ENCODE data around the gene BRMS1L. TPM values are rescaled to one million over a fixed set of nuclear protein-coding genes. Genes with fewer than 3 reads are reported as not detected.

BRMS1L gene
- total and polyA plus RNA-seq, 9 of the 15 experiments (the other 6 are each of a cell fraction or from before 2014, with no cell fraction given): 1.2 to 4.7 (median 3.3) TPM

DNA sequence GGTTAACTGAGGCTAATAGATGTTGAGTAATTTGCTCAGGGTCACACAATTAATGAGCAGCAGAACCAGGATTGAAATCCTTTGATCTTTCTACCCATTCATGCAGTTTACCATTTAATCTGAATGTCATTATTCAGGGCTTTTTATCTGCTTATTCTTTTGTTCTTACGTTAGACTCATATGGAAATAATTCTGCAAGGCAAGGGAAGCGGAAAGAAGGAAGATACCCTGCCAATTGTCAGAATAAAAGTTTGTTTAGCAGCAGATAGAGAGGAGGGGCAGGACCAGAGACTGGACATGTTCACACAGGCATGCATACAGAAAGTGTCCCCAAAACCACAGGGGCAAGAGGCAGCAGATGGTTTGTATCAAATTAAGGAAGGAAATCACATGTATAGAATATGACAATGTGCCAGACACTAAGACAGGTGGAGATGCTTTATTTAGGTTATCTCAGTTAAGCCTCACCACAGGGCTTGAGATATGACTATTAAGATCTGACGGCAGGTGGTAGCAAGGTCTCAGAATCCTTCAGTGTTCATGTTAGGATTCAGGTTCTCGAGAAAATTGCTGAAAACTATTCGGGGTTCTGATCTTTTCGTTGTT is 29.8 kb downstream of the BRMS1L start:
- H3K4me2 ChIP-seq (ENCODE audit: insufficient read depth, low read length): no peak overlapping the region
- ChIA-PET POLR2A (no interaction called here), CTCF (ENCODE audit: low intra/inter-chr PET ratio) (no interaction called here)
- no peaks in the 10 kb centered on the region for H3K79me2 ChIP-seq (ENCODE audit: control insufficient read depth, insufficient read depth, low read length)
- no peaks in the 10 kb centered on the region for H3K9me1 ChIP-seq (ENCODE audit: control insufficient read depth, insufficient read depth, low read length)
- ATAC-seq: no peak
- no peak overlapping the region for H3K9ac ChIP-seq (ENCODE audit: insufficient read depth in 1 of 2, low read depth in 2 of 2, low read length in 2 of 2)
- no peak overlapping the region for H2AFZ ChIP-seq (ENCODE audit: low read depth, low read length)
- FAIRE-seq: no peak
- H3K9me3 ChIP-seq (replicated peaks; ENCODE audit: control insufficient read depth, insufficient read depth, low read depth, low read length): no peaks in the 10 kb centered on the region
- no TSS peak for BruUV-seq (replicated peaks)
- H3K27me3 ChIP-seq (ENCODE audit: control insufficient read depth in 2 of 2, insufficient read depth in 2 of 2, low read length in 2 of 2): no peaks in the 10 kb centered on the region
- peaks cover 0 to 6% of the 10 kb centered on the region in 2 experiments; a peak in 2 of 5 replicates for H3K4me1 ChIP-seq (replicated peaks in 1 of 2; ENCODE audit: control insufficient read depth in 2 of 2, insufficient read depth in 2 of 2, low read length in 2 of 2)
- no peak overlapping the region for H3K4me3 ChIP-seq
- no peak for DNase-seq (ENCODE audit: extremely low read depth in 1 of 4, low spot score in 3 of 4)
- intact Hi-C loops (cut with micrococcal nuclease): no loop called here
- H3K27ac ChIP-seq (ENCODE audit: extremely low read depth, low read depth, low read length): no peak overlapping the region
- no peaks in the 10 kb centered on the region for H3K36me3 ChIP-seq (ENCODE audit: control insufficient read depth, insufficient read depth, low read length)
- H4K20me1 ChIP-seq (replicated peaks; ENCODE audit: control insufficient read depth, insufficient read depth, low read length): no peaks in the 10 kb centered on the region
- TF ChIP-seq NFIX (CRISPR knock-in tag; IDR thresholded peaks at IDR 0.05; ENCODE audit: low read depth) (no peak), THRAP3 (IDR thresholded peaks at IDR 0.05; ENCODE audit: borderline replicate concordance) (no peak), SP1 (CRISPR knock-in tag; IDR thresholded peaks at IDR 0.05) (no peak), PRDM10 (IDR thresholded peaks at IDR 0.05; ENCODE audit: partially characterized antibody) (no peak), ERF (CRISPR knock-in tag; IDR thresholded peaks at IDR 0.05) (no peak), ZNF668 (CRISPR knock-in tag; IDR thresholded peaks at IDR 0.05) (no peak), MAFF (IDR thresholded peaks at IDR 0.05; ENCODE audit: low read length) (no peak)
- 79% methylated on average over 6 of the region's 6 CpGs for WGBS (ENCODE audit: insufficient coverage, low coverage, missing lambda C conversion rate)
- in situ Hi-C loops (cut with MboI): no loop called here

All from K562 (cell line).